Choroid plexus epithelial cell (primary cell): ENCODE data around the gene FCRL5.

ENCODE experiments used
- DNase-seq: peaks from one replicate; pipeline ENCODE4 v3.0.0-alpha.2; 2010; ENCODE audit warnings: low read depth
- H3K4me3 ChIP-seq: 2 replicates; pipeline ENCODE4 v1.5.1; 2011; ENCODE audit warnings: low read depth, mild to moderate bottlenecking, control low read depth, low read length, moderate library complexity
- CTCF ChIP-seq: conservative IDR thresholded peaks from 2 replicates; pipeline ENCODE4 v1.5.1; 2011; ENCODE audit warnings: low read depth, mild to moderate bottlenecking, control low read depth, inconsistent platforms, low read length, moderate library complexity

Gene FCRL5

GRCh38 chr1:157499521-157499920 lies 52.8 kb downstream of the FCRL5 start:
- H3K4me3 ChIP-seq, result no peak overlapping the region
- DNase-seq, result no peak
- no peak for TF ChIP-seq CTCF

DNA sequence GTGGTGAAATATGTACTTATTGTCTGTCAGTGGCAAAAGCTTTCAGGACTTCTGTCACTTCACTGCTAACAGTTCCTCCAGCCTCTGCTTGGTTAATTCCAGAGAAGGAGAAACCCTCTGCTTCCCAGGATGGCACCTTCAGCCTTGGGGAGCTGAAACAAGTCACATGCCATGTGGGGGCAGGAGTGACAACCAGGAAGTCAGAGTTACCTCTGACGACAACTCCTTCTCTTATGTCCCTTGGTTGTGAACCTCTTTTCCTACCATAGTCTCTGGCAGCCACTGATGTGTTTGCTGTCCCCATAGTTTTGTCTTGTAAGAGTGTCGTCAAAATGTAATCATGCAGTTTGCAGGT lies 53.6 kb downstream of the FCRL5 start:
- H3K4me3 ChIP-seq, result no peak overlapping the region
- DNase-seq, result no peak
- TF ChIP-seq CTCF, result no peak

GRCh38 chr1:157497987-157498735 lies 54.2 kb downstream of the FCRL5 start:
- no peak for TF ChIP-seq CTCF
- DNase-seq, result no peak
- H3K4me3 ChIP-seq, result no peak overlapping the region

- DNase-seq, result no peak
- H3K4me3 ChIP-seq, result no peak overlapping the region
Observed at GRCh38 chr1:157497284-157497683, 55.0 kb downstream of the FCRL5 start.

DNA sequence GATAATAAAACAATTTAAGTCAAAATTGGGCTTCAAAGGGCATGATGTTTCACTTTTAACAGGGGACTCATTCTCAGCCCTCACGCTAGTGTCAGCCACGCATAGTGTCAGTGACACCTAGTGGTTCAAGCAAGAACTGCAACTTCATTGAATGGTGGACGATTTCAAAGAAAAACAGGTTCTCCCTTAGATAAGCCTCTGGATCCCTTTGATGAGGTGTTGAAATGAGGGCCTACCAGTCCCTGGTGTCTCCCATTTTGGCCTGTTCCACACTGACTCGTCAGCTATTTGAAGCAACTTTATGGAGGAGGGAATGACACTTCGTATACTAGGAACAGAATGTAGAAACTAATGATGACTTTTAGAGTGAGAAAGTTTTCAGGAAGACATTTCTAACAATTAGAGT lies 56.2 kb downstream of the FCRL5 start:
- TF ChIP-seq CTCF, result peak; percentile 85
- no peak overlapping the region for H3K4me3 ChIP-seq
- peak; percentile 44 for DNase-seq

More at GRCh38 chr1:157497284-157497683, 55.0 kb downstream of the FCRL5 start:
- TF ChIP-seq CTCF, result no peak

- no peak for TF ChIP-seq CTCF
- no peak overlapping the region for H3K4me3 ChIP-seq
- DNase-seq, result no peak
Observed at GRCh38 chr1:157495285-157495684, 57.0 kb downstream of the FCRL5 start.

GRCh38 chr1:157494093-157494492 lies 58.2 kb downstream of the FCRL5 start:
- no peak overlapping the region for H3K4me3 ChIP-seq
- TF ChIP-seq CTCF, result no peak
- no peak for DNase-seq
